Karpas-422 (cell line): ENCODE results near the gene STK35. TPM values are rescaled to one million over a fixed set of nuclear protein-coding genes. Genes with fewer than 3 reads are reported as not detected.

Experiments used
- DNase-seq: peaks from one replicate; pipeline ENCODE4 v3.0.0-alpha.2; 2015
- H2AFZ ChIP-seq: fragments of 200-600 bp; sonication (generic); 2 replicates; pipeline ENCODE4 v1.6.1; 2014; ENCODE audit warnings: antibody characterized with exemption, low read length, mixed read lengths
- H3K27ac ChIP-seq: fragments of 200-600 bp; sonication (generic); 2 replicates; pipeline ENCODE4 v1.5.1; 2014; ENCODE audit warnings: mild to moderate bottlenecking, low read length, moderate library complexity
- H3K27me3 ChIP-seq: fragments of 200-600 bp; sonication (generic); 2 replicates; pipeline ENCODE4 v1.6.1; 2014; ENCODE audit warnings: low read length, mixed read lengths
- H3K36me3 ChIP-seq: fragments of 200-600 bp; sonication (generic); 2 replicates; pipeline ENCODE4 v1.6.1; 2014; ENCODE audit warnings: low read length, mixed read lengths; ENCODE audit not compliant: insufficient read depth
- H3K4me1 ChIP-seq: fragments of 200-600 bp; sonication (generic); 2 replicates; pipeline ENCODE4 v1.6.1; 2014; ENCODE audit warnings: mild to moderate bottlenecking, low read length, mixed read lengths
- H3K4me2 ChIP-seq: fragments of 200-600 bp; sonication (generic); 2 replicates; pipeline ENCODE4 v1.6.1; 2014; ENCODE audit warnings: low read length, low read depth, mild to moderate bottlenecking; ENCODE audit not compliant: poor library complexity, severe bottlenecking
- H3K4me3 ChIP-seq: fragments of 200-600 bp; sonication (generic); 2 replicates; pipeline ENCODE4 v1.5.1; 2014; ENCODE audit warnings: mild to moderate bottlenecking, antibody characterized with exemption, low read length, mixed read lengths
- H3K79me2 ChIP-seq: fragments of 200-600 bp; sonication (generic); 2 replicates; pipeline ENCODE4 v1.6.1; 2014; ENCODE audit warnings: mild to moderate bottlenecking, low read length, mixed read lengths
- H3K9ac ChIP-seq: fragments of 200-600 bp; sonication (generic); 2 replicates; pipeline ENCODE4 v1.6.0; 2014; ENCODE audit warnings: low read length
- H3K9me2 ChIP-seq: fragments of 200-600 bp; sonication (generic), shearing (Covaris generic); replicated peaks from 2 replicates; pipeline ENCODE4 v1.6.0; 2014; ENCODE audit warnings: mild to moderate bottlenecking, low read length, moderate library complexity; ENCODE audit not compliant: insufficient read depth
- H3K9me3 ChIP-seq: fragments of 300-700, 200-600 bp; sonication (generic); 2 replicates; pipeline ENCODE4 v1.6.1; 2014; ENCODE audit warnings: low read length, mixed read lengths
- H4K20me1 ChIP-seq: fragments of 200-600 bp; sonication (generic); 2 replicates; pipeline ENCODE4 v1.6.1; 2014; ENCODE audit warnings: mild to moderate bottlenecking, antibody characterized with exemption, low read length, low read depth; ENCODE audit not compliant: insufficient read depth
- total RNA-seq: library from RNA; depleted of rRNA; stranded (reverse); fragments of >200 nt; shearing (Covaris generic); gene quantifications from 2 replicates; pipeline ENCODE4 v1.2.3, GENCODE V29; 2014; ENCODE audit warnings: low replicate concordance

STK35 gene
- total RNA-seq, 1 experiment from 2014 or later = 8.7 TPM

DNA sequence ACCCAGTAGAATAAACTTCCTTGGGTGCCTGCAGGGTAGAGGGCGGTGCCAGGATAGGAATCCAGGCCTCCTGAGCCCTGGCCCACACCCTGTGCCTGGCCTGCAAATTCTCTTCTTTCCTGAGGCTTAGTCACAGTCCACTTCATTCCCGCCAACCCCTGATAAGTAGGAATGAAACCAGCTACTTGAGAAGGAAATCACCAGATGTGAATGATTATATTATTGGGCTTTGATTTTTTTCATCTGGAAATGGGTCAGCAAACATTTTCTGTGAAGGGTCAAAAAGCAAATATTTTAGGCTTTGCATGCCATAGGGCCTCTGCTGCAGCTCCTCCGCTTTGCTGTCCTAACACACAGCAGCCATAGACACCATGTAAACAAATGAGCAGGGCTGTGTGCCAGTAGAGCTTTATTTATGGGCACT lies 50.2 kb downstream of the STK35 start:
- Histone ChIP-seq H3K9ac (no peak overlapping the region), H3K4me3 (no peak overlapping the region), H3K9me3 (no peaks in the 10 kb centered on the region), H3K27me3 (no peaks in the 10 kb centered on the region), H3K36me3 (no peaks in the 10 kb centered on the region), H3K4me1 (no peaks in the 10 kb centered on the region), H3K27ac (no peak overlapping the region), H4K20me1 (peaks cover 9% of the 10 kb centered on the region), H3K4me2 (no peak overlapping the region), H3K79me2 (no peaks in the 10 kb centered on the region), H3K9me2 (no peaks in the 10 kb centered on the region), H2AFZ (no peak overlapping the region)
- DNase-seq = no peak

DNA sequence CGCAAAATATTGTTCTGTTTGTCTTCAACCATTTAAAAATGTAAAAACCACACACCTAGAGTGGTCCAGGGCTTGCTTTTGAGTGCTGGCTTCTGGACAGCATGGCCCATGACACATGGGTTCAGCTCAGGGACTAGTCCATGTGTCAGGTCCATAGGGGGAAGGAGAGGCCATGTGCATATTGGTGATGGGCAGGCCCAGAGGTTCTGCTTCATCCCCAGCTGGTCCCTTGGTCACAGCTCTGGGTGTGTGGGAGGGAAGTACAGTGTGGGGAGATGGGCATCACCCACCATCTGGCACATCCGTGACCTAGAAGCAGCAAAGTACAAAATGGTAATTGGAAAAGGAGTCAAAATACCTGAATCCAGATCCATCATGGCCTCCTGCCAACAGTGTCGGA lies 50.7 kb downstream of the STK35 start:
- no peak for DNase-seq
- no peak overlapping the region for H3K4me3 ChIP-seq
- no peaks in the 10 kb centered on the region for H3K9me3 ChIP-seq
- H3K4me1 ChIP-seq = no peaks in the 10 kb centered on the region
- H3K27ac ChIP-seq = no peak overlapping the region
- H3K27me3 ChIP-seq = no peaks in the 10 kb centered on the region
- H3K9me2 ChIP-seq = no peaks in the 10 kb centered on the region
- H3K36me3 ChIP-seq = no peaks in the 10 kb centered on the region
- no peaks in the 10 kb centered on the region for H3K79me2 ChIP-seq
- no peak overlapping the region for H3K9ac ChIP-seq
- H4K20me1 ChIP-seq = peaks cover 9% of the 10 kb centered on the region
- H2AFZ ChIP-seq = no peak overlapping the region
- no peak overlapping the region for H3K4me2 ChIP-seq

DNA sequence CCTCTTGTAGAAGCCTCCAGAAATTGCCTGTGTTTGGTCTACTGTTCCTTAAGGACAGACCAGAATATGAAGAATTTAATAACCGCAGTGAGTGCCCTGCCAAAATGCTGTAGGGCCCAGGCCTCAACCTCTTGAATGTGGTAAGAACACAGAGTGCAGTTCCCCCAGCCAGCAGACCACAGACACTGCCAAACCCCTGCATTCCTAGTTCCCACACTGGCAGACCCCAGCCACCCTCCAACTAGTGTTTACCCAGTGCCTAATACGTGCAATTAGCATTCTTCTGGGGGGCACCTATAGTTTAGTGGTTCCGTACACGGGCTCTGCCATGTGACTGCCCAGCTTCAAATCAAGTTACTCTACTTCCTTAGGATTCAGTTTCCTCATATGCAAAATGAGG lies 51.7 kb downstream of the STK35 start:
- H3K79me2 ChIP-seq = no peaks in the 10 kb centered on the region
- no peak for DNase-seq
- no peak overlapping the region for H3K4me3 ChIP-seq
- peaks cover 9% of the 10 kb centered on the region for H4K20me1 ChIP-seq
- no peaks in the 10 kb centered on the region for H3K4me1 ChIP-seq
- H3K9ac ChIP-seq = no peak overlapping the region
- H3K9me2 ChIP-seq = no peaks in the 10 kb centered on the region
- H3K9me3 ChIP-seq = no peaks in the 10 kb centered on the region
- H3K27me3 ChIP-seq = no peaks in the 10 kb centered on the region
- no peak overlapping the region for H3K27ac ChIP-seq
- no peaks in the 10 kb centered on the region for H3K36me3 ChIP-seq
- H2AFZ ChIP-seq = no peak overlapping the region
- no peak overlapping the region for H3K4me2 ChIP-seq

DNA sequence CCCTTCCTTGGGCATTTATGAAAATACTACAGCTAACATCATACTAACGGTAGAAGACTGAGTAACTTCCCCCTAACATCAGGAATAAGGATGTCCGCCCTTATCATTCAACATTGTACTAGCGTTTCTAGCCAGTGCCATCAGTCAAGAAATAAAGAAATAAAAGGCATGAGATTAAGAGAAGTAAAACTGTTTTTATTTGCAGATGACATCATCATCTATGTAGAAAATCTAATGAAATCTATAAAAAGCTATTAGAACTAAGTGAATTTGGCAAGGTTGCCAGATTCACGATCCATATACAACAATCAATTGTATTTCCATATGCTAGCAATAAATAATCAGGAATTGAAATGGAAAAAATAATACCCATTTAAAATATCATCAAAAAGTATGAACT lies 54.6 kb downstream of the STK35 start:
- H4K20me1 ChIP-seq = no peaks in the 10 kb centered on the region
- no peaks in the 10 kb centered on the region for H3K4me1 ChIP-seq
- H3K27ac ChIP-seq = no peak overlapping the region
- H3K27me3 ChIP-seq = no peaks in the 10 kb centered on the region
- no peak overlapping the region for H3K4me3 ChIP-seq
- no peak for DNase-seq
- no peak overlapping the region for H2AFZ ChIP-seq
- H3K4me2 ChIP-seq = no peak overlapping the region
- no peaks in the 10 kb centered on the region for H3K9me3 ChIP-seq
- H3K36me3 ChIP-seq = no peaks in the 10 kb centered on the region
- no peaks in the 10 kb centered on the region for H3K79me2 ChIP-seq
- no peaks in the 10 kb centered on the region for H3K9me2 ChIP-seq
- no peak overlapping the region for H3K9ac ChIP-seq

DNA sequence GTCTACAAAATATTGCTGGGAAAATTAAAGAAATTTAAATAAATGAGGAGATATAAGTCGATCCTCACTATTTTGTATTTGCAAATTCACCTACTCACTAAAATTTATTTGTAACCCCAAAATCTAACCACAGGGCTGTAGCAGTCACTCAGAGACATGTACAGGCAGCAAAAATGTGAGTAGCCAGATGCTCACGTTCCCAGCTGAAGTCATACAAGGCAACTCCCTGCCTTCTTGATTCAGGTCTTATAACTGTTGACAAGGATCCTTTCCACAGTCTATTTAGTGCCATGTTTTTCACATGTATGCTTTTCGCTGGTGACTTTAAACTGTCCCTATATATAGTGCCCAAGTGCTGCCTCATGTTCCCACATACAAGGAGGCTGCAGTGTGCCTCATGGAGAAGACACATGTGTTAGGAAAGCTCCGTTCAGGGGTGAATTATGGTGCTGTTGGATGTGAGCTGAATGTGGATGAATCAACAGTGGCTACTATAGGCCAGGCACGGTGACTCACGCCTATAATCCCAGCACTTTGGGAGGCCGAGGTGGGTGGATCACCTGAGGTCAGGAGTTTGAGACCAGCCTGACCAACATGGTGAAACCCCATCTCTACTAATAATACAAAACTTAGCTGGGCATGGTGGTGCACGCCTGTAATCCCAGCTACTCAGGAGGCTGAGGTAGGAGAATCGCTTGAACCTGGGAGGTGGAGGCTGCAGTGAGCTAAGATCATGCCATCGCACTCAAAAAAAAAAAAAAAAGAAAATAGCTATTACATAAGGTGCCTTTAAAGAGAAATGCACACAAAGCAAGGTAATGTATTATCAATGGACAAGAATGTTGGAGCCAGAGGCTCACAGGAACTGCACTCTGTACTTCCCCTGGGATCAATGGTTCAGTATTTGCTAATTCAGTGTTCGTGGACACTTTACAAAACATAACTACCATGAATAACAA lies 55.3 kb downstream of the STK35 start:
- H3K4me2 ChIP-seq = no peak overlapping the region

DNA sequence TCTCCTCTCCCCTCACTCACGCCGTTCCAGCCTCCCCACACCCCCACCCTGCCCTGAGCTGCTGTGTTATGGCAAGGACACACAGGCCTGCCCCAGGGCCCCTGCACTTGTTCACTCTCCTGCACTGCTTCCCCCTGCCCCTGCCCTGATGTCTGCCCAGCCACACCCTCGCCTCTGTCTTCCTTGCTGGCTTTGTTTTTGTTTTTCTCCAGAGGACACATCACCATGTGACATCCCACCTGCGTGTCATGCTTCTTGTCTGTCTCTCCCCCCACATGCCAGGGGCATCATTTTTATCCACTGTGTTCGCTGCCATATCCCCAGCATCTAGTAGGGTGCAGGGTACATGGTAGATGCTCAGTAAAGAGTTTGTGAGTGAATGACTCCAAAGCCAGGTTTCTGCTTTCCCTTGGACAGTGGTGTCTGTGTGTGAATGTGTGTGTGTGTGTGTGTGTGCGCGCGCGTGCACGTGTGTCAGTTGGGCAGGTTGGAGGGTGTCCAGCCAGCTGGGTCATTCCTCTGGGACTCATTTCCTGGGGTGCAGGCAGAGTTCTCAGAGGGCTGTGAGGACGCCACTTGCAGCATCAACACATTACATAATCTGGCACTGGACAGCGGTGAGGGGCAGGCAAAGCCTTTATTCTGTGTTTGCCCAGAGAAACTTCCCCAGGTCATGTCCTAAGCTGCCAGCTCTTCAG lies 60.6 kb downstream of the STK35 start:
- no peak for DNase-seq
- no peak overlapping the region for H3K9ac ChIP-seq

More for the DNA sequence above, 55.3 kb downstream of the STK35 start:
- H3K9me3 ChIP-seq = no peaks in the 10 kb centered on the region
- H3K36me3 ChIP-seq = no peaks in the 10 kb centered on the region
- H3K27ac ChIP-seq = no peak overlapping the region
- H3K4me3 ChIP-seq = no peak overlapping the region
- no peak for DNase-seq
- no peaks in the 10 kb centered on the region for H4K20me1 ChIP-seq
- no peaks in the 10 kb centered on the region for H3K79me2 ChIP-seq
- H3K4me1 ChIP-seq = no peaks in the 10 kb centered on the region
- H2AFZ ChIP-seq = no peak overlapping the region
- H3K27me3 ChIP-seq = no peaks in the 10 kb centered on the region
- no peak overlapping the region for H3K9ac ChIP-seq
- H3K9me2 ChIP-seq = no peaks in the 10 kb centered on the region

DNA sequence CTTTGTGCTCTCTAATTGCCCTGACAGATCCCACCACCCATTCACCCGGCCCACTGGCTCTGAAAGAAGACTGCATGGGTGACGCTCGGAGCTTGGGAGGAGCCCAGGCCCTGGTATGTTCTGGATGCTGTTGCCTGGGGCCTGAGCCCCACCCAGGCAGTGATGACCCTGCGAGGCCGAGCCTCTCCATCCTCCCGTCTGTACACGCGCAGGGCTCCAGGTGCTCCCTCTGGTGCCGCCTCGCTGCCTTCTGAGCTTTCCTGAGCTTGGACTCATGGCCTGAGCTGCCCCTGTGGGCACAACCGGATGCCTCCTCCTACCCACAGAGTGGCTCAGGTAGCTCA lies 61.2 kb downstream of the STK35 start:
- Histone ChIP-seq H3K4me2 (no peak overlapping the region), H3K4me1 (no peaks in the 10 kb centered on the region), H3K4me3 (no peak overlapping the region), H2AFZ (no peak overlapping the region), H3K9me3 (no peaks in the 10 kb centered on the region), H3K27me3 (no peaks in the 10 kb centered on the region), H3K27ac (no peak overlapping the region), H4K20me1 (no peaks in the 10 kb centered on the region; the same call in 1 of the 2 replicates), H3K79me2 (no peaks in the 10 kb centered on the region), H3K9me2 (no peaks in the 10 kb centered on the region), H3K36me3 (no peaks in the 10 kb centered on the region), H3K9ac (no peak overlapping the region)
- DNase-seq = no peak

More for the DNA sequence above, 60.6 kb downstream of the STK35 start:
- Histone ChIP-seq H3K27ac (no peak overlapping the region), H3K79me2 (no peaks in the 10 kb centered on the region), H3K9me2 (no peaks in the 10 kb centered on the region), H4K20me1 (no peaks in the 10 kb centered on the region; the same call in 1 of the 2 replicates), H2AFZ (no peak overlapping the region), H3K9me3 (no peaks in the 10 kb centered on the region), H3K27me3 (no peaks in the 10 kb centered on the region), H3K4me3 (no peak overlapping the region), H3K4me1 (no peaks in the 10 kb centered on the region), H3K36me3 (no peaks in the 10 kb centered on the region), H3K4me2 (no peak overlapping the region)

DNA sequence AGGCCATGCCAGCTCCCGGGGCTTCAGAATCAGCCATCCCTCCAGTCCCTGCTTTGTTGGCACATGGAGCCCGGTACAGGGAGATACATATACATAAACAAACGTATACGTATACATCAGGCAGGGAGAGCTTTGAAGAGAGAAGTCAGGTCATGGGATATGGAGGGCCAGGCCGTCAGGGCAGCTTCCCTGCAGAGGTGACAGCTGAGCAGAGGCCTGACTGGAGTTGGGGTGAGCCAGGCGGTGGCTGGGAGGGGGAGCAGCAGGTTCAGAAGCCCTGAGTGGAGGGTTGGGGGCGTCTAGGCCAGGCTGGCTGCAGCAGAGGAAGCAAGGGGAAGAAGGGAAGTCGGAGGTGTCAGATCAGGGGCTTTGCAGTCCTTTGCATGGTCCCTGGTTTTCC lies 61.7 kb downstream of the STK35 start:
- H3K9me3 ChIP-seq = no peaks in the 10 kb centered on the region
- no peaks in the 10 kb centered on the region for H3K27me3 ChIP-seq
- H4K20me1 ChIP-seq = no peaks in the 10 kb centered on the region; the same call in 1 of the 2 replicates
- no peak overlapping the region for H3K27ac ChIP-seq
- no peak overlapping the region for H3K4me3 ChIP-seq
- H3K4me2 ChIP-seq = no peak overlapping the region
- no peak for DNase-seq
- no peaks in the 10 kb centered on the region for H3K9me2 ChIP-seq
- no peak overlapping the region for H3K9ac ChIP-seq
- H3K36me3 ChIP-seq = no peaks in the 10 kb centered on the region
- H2AFZ ChIP-seq = no peak overlapping the region
- no peaks in the 10 kb centered on the region for H3K4me1 ChIP-seq
- no peaks in the 10 kb centered on the region for H3K79me2 ChIP-seq
